Thyroid gland (tissue), 4 donors: ENCODE data around the gene HSD17B12.

Experiments used
- POLR2A ChIP-seq, 2 donors: fragments of 450-650 bp; IDR thresholded peaks; one replicate each; pipeline ENCODE4 v1.6.1; 2017; ENCODE audit warnings: antibody characterized with exemption in 2 of 2, mild to moderate bottlenecking in 2 of 2, moderate library complexity in 1 of 2
- TF ChIP-seq, protein P1 (sequence below), 6 experiments: fragments of 200-600 bp in 3 of 6; fragments of 450-650 bp in 3 of 6; sonication (generic) in 3 of 6; IDR thresholded peaks; one replicate each; pipeline ENCODE4 v1.5.1; 2016 to 2019; ENCODE audit warnings: antibody characterized with exemption in 6 of 6, mild to moderate bottlenecking in 2 of 6, inconsistent platforms in 1 of 6, moderate library complexity in 1 of 6

DNA sequence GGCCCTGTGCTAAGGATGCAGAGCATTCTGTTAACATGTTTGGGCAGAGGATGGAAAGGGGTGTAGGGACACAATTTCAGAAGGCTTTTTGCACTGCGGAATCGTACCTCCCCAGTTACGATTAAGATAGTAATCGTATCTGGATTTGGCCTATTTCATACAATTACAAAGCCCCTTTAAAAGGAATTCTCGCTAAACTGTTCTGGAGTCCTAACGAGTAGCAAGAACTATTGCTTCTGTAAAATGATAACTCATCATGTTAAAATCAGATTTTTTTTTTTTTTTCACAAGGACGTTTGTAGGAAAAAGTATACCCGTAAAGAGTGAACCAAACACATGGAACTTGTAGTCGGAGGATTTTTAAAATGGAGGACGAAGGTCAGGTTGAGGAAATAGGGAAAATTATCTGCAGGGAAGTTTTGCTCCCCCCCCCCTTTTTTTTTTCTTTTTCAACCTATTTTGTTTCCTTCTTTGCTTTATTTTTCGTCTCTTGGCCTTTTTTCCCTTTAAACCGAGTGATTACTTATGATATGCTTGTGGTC lies 934 bp downstream of the HSD17B12 start:
- TF ChIP-seq POLR2A (IDR thresholded peaks at IDR 0.05): no peak
- TF ChIP-seq, protein P1, sequence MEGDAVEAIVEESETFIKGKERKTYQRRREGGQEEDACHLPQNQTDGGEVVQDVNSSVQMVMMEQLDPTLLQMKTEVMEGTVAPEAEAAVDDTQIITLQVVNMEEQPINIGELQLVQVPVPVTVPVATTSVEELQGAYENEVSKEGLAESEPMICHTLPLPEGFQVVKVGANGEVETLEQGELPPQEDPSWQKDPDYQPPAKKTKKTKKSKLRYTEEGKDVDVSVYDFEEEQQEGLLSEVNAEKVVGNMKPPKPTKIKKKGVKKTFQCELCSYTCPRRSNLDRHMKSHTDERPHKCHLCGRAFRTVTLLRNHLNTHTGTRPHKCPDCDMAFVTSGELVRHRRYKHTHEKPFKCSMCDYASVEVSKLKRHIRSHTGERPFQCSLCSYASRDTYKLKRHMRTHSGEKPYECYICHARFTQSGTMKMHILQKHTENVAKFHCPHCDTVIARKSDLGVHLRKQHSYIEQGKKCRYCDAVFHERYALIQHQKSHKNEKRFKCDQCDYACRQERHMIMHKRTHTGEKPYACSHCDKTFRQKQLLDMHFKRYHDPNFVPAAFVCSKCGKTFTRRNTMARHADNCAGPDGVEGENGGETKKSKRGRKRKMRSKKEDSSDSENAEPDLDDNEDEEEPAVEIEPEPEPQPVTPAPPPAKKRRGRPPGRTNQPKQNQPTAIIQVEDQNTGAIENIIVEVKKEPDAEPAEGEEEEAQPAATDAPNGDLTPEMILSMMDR (IDR thresholded peaks at IDR 0.05): no peak
